Bronchial epithelial cell (primary cell): ENCODE measurements around the gene HRH3. TPM values are rescaled to one million over a fixed set of nuclear protein-coding genes. Genes with fewer than 3 reads are reported as not detected.

Experiments used
- DNase-seq: peaks from one replicate; pipeline ENCODE4 v3.0.0-alpha.2; 2010; ENCODE audit warnings: low read depth
- FAIRE-seq: peaks from 2 replicates; lab custom pipeline; 2011; peaks lifted over from hg19 to GRCh38; lab: Jason Lieb, UNC
- H3K27me3 ChIP-seq: 2 replicates; pipeline ENCODE4 v1.5.1; 2011; ENCODE audit warnings: low read length; ENCODE audit not compliant: control insufficient read depth, insufficient read depth
- H3K36me3 ChIP-seq: 2 replicates; pipeline ENCODE4 v1.5.1; 2011; ENCODE audit warnings: low read length; ENCODE audit not compliant: control insufficient read depth, insufficient read depth
- H3K4me3 ChIP-seq: 2 replicates; pipeline ENCODE4 v1.5.1; 2011; ENCODE audit warnings: mild to moderate bottlenecking, low read depth, low read length, control low read depth
- CTCF ChIP-seq: IDR thresholded peaks from 2 replicates; pipeline ENCODE4 v1.5.1; 2011; ENCODE audit warnings: mild to moderate bottlenecking, moderate library complexity, low read length, control low read depth, inconsistent platforms; ENCODE audit not compliant: insufficient read depth, severe bottlenecking
- total RNA-seq: library from RNA; depleted of rRNA; stranded (reverse); fragments of >200 nt; gene quantifications from 2 replicates; pipeline ENCODE4 v1.2.1, GENCODE V29; 2014

The HRH3 gene
- total RNA-seq, 1 donor from 2014 or later, result not detected

GRCh38 chr20:62211769-62212288 lies 8.2 kb downstream of the HRH3 start:
- FAIRE-seq (no peak), DNase-seq (no peak)
- Histone ChIP-seq H3K27me3 (peaks cover 15% of the 10 kb centered on the region), H3K4me3 (no peak overlapping the region), H3K36me3 (no peaks in the 10 kb centered on the region)
- TF ChIP-seq CTCF, result no peak

GRCh38 chr20:62211216-62211615 lies 8.9 kb downstream of the HRH3 start:
- FAIRE-seq (no peak), DNase-seq (no peak)
- Histone ChIP-seq H3K27me3 (peaks cover 15% of the 10 kb centered on the region), H3K36me3 (no peaks in the 10 kb centered on the region), H3K4me3 (no peak overlapping the region)
- TF ChIP-seq CTCF, result no peak

GRCh38 chr20:62210496-62210855 lies 9.6 kb downstream of the HRH3 start:
- Histone ChIP-seq H3K36me3 (no peaks in the 10 kb centered on the region), H3K4me3 (no peak overlapping the region), H3K27me3 (peaks cover 13% of the 10 kb centered on the region)
- TF ChIP-seq CTCF, result no peak
- FAIRE-seq (no peak), DNase-seq (no peak)

DNA sequence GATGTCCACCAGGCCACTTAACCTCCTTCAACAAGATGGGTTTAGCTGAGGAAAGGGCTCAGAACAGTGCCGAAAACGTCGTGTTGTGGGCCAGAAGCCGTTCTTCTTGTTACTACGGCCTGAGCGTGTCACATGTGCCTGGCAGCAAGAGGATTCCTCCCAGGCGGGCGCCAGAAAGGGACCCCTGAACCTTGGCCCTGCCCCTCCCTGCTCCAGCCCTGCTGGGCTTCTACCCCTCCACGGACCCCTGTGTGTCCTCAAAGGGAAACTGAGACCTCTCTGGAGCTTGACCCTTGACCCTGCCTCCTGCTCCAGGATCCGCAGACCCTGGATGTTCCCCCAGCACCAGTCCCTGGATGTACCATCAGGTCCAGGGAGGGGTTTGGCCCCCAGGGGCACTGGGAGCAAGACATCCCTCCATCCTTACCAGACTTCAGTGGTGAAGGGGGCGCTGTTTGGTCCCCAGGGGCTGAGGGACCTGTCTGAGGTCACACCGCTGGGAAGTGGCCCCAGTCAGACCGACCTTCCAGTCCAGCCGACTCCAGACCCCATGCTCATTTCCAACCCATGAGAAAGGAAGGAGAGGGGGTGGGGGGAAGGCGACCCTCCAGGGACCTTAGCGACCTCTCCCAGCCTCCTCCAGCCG lies 10.1 kb downstream of the HRH3 start:
- no peak for FAIRE-seq
- no peak for DNase-seq
- Histone ChIP-seq H3K4me3 (no peak overlapping the region), H3K36me3 (no peaks in the 10 kb centered on the region), H3K27me3 (peaks cover 13% of the 10 kb centered on the region)
- no peak for TF ChIP-seq CTCF

DNA sequence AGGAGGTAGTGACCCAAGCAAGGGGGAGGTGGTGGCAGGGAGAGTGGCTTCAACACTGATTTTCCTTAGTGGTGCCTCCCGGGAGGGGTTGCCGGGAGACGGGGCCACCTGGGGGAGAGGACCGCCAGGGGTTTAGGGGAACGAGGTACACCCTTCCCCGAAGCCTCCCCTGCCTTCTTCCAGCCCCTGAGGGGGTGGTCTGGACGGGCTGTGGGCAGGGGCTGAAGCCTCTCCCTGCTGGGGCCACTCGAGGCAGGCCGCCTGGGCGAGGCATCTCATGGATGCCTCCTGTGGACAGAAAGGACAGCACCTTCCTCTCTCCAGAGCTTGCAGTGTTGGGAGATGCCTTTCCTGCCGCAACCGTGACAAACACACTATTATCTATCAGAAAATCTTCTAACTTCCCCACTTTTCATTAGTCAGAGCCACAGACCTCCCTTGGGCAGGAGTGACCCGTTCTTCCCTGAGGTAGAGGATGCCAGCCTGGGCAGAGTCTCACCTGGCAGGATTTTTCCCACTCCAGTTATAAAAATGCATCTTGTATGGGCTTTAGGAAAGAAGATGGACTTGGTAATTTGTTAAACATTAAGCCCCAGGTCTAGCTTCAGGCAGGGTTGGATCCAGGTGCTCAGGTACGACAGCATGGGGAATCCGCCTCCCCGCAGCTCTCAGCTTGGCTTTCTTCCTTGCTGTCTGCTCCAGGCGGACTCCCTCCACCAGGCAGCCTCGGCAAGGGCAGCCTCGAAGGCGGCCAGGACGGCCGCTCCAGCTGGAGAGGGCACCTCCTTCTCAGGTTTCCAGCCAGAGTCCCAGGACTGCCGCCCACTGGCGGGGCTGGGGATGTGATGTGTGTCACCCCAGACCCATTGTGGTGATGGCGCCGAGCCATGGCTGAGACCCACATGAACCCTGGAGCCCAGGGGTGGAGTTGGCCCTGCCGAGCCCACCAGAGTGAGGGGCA lies 11.0 kb downstream of the HRH3 start:
- no peak for DNase-seq
- TF ChIP-seq CTCF, result peak; percentile 29

More for the DNA sequence above, 11.0 kb downstream of the HRH3 start:
- Histone ChIP-seq H3K27me3 (peaks cover 9% of the 10 kb centered on the region), H3K4me3 (no peak overlapping the region), H3K36me3 (no peaks in the 10 kb centered on the region)
- no peak for FAIRE-seq
